Glutamatergic neuron (in vitro differentiated cells): ENCODE data around the gene CELF4. TPM values are rescaled to one million over a fixed set of nuclear protein-coding genes. Genes with fewer than 3 reads are reported as not detected.

ENCODE experiments used
- DNase-seq: peaks from one replicate; pipeline ENCODE4 v3.0.0; 2022
- H3K27ac Mint-ChIP-seq: one replicate; pipeline ENCODE4 v1.8.0; 2020; ENCODE audit warnings: mild to moderate bottlenecking, mixed read lengths, inconsistent platforms; ENCODE audit not compliant: unreplicated experiment
- H3K27me3 Mint-ChIP-seq: one replicate; pipeline ENCODE4 v1.8.0; 2020; ENCODE audit warnings: mild to moderate bottlenecking, moderate library complexity, mixed read lengths, inconsistent platforms; ENCODE audit not compliant: unreplicated experiment
- H3K36me3 Mint-ChIP-seq: one replicate; pipeline ENCODE4 v1.8.0; 2020; ENCODE audit warnings: mild to moderate bottlenecking, mixed read lengths, inconsistent platforms; ENCODE audit not compliant: unreplicated experiment
- H3K4me1 Mint-ChIP-seq: one replicate; pipeline ENCODE4 v1.8.0; 2020; ENCODE audit warnings: mild to moderate bottlenecking, low read depth, mixed read lengths, inconsistent platforms; ENCODE audit not compliant: unreplicated experiment
- H3K4me3 Mint-ChIP-seq: one replicate; pipeline ENCODE4 v1.8.0; 2020; ENCODE audit warnings: mild to moderate bottlenecking, mixed read lengths, inconsistent platforms; ENCODE audit not compliant: unreplicated experiment
- H3K9me3 Mint-ChIP-seq: one replicate; pipeline ENCODE4 v1.8.0; 2020; ENCODE audit warnings: mild to moderate bottlenecking, moderate library complexity, mixed read lengths, inconsistent platforms; ENCODE audit not compliant: unreplicated experiment
- total RNA-seq: library from RNA; stranded (reverse); fragmentation: NEBNext Ultra II Directional; extraction: Animal tissue kit (Norgen Biotek cat#: 25700); gene quantifications from one replicate; pipeline ENCODE4 v1.2.1, GENCODE V29; 2021; ENCODE audit not compliant: unreplicated experiment
- TF ChIP-seq, protein P1 (sequence below): fragments of 200-600 bp; sonication (generic); IDR thresholded peaks from one replicate; pipeline ENCODE4 v1.5.0; 2021; ENCODE audit not compliant: partially characterized antibody, unreplicated experiment

The CELF4 gene
- total RNA-seq, 1 donor from 2014 or later: 38.4 TPM

DNA sequence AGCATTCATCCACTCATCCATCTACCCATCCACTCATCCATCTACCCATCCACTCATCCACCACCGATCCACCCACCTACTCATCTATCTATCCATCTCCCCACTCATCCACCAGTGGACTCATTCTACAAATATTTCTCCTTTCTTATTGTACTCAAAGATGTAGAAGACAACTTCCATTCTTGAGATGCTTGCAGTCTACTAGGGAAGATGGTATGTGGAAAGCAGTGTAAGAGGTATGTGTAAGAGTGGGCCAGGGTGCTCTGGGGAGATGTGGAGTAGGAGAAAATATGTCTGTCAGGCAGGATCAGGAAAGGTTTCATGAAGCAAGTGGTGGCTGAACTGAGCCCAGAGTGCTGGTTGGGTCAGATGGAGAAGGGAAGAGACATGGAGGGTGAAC, 150.8 kb downstream of the CELF4 start:
- peaks cover 9% of the 10 kb centered on the region for H3K27me3 Mint-ChIP-seq
- no peak overlapping the region for H3K27ac Mint-ChIP-seq
- H3K4me1 Mint-ChIP-seq: peaks cover 6% of the 10 kb centered on the region
- no peaks in the 10 kb centered on the region for H3K36me3 Mint-ChIP-seq
- no peak overlapping the region for H3K4me3 Mint-ChIP-seq
- DNase-seq: no peak
- H3K9me3 Mint-ChIP-seq: peaks cover 5% of the 10 kb centered on the region
- TF ChIP-seq, protein P1, sequence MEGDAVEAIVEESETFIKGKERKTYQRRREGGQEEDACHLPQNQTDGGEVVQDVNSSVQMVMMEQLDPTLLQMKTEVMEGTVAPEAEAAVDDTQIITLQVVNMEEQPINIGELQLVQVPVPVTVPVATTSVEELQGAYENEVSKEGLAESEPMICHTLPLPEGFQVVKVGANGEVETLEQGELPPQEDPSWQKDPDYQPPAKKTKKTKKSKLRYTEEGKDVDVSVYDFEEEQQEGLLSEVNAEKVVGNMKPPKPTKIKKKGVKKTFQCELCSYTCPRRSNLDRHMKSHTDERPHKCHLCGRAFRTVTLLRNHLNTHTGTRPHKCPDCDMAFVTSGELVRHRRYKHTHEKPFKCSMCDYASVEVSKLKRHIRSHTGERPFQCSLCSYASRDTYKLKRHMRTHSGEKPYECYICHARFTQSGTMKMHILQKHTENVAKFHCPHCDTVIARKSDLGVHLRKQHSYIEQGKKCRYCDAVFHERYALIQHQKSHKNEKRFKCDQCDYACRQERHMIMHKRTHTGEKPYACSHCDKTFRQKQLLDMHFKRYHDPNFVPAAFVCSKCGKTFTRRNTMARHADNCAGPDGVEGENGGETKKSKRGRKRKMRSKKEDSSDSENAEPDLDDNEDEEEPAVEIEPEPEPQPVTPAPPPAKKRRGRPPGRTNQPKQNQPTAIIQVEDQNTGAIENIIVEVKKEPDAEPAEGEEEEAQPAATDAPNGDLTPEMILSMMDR: no peak

GRCh38 chr18:37412829-37413228, 152.8 kb downstream of the CELF4 start:
- H3K4me3 Mint-ChIP-seq: no peak overlapping the region
- peaks cover 2% of the 10 kb centered on the region for H3K4me1 Mint-ChIP-seq
- H3K27me3 Mint-ChIP-seq: peaks cover 2% of the 10 kb centered on the region
- peaks cover 2% of the 10 kb centered on the region for H3K9me3 Mint-ChIP-seq
- H3K36me3 Mint-ChIP-seq: no peaks in the 10 kb centered on the region
- TF ChIP-seq, protein P1: no peak
- no peak for DNase-seq
- H3K27ac Mint-ChIP-seq: no peak overlapping the region

DNA sequence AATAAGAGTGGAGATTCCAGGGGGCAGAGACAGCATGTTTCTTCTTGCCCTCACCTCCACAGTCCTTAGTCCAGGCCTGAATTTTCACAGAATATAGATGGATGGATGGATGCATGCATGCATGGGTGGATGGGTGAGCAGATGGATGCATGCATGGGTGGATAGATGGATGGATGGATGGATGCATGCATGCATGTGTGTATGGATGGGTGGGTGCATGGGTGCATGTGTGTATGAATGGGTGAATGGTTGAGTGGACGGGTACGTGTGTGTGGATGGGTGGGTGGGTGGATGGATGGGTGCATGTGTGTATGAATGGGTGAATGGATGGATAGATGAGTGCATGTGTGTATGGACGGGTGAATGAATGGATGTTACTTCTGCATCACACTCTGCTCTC, 153.3 kb downstream of the CELF4 start:
- Mint-ChIP-seq H3K9me3 (peaks cover 2% of the 10 kb centered on the region), H3K4me1 (peaks cover 5% of the 10 kb centered on the region), H3K27me3 (peaks cover 2% of the 10 kb centered on the region), H3K4me3 (no peak overlapping the region), H3K36me3 (no peaks in the 10 kb centered on the region), H3K27ac (no peak overlapping the region)
- TF ChIP-seq, protein P1: no peak
- DNase-seq: no peak

- Mint-ChIP-seq H3K4me3 (no peak overlapping the region), H3K27me3 (peaks cover 2% of the 10 kb centered on the region), H3K9me3 (no peaks in the 10 kb centered on the region), H3K27ac (no peak overlapping the region), H3K36me3 (no peaks in the 10 kb centered on the region), H3K4me1 (peaks cover 5% of the 10 kb centered on the region)
- no peak for DNase-seq
- TF ChIP-seq, protein P1: no peak
Measured at GRCh38 chr18:37409878-37410277, 155.7 kb downstream of the CELF4 start.

DNA sequence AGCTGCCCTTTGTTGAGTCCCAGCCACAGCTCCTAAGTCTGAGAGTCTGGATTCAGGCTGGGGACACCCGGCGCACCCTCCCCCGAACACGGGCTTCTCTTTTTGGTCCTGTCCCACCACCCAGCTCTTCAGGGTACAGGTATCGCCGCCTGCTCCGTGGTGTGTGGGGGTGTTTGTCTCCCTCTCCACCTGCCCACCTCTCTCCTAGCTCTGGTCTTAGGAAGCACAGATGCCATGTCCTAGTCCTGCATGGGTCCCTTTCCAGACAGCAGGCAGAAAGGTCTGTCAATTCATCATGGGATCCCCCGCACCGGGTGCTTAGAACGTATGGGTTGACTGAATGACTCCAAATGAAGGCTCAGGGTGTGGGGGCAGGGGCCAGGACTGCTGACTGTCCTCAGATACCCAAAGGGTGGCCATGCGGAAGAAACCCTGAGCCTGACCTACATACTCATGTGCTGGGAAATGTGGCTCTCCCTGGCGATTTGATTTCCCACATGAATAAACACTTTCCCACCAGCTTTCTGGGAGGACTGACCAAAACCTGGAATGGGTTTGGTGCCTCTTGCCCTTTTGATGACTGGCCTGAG, 156.8 kb downstream of the CELF4 start:
- peaks cover 2% of the 10 kb centered on the region for H3K9me3 Mint-ChIP-seq
- no peak overlapping the region for H3K4me3 Mint-ChIP-seq
- TF ChIP-seq, protein P1: no peak
- no peaks in the 10 kb centered on the region for H3K36me3 Mint-ChIP-seq
- no peak overlapping the region for H3K27ac Mint-ChIP-seq
- DNase-seq: no peak
- H3K4me1 Mint-ChIP-seq: peaks cover 7% of the 10 kb centered on the region
- H3K27me3 Mint-ChIP-seq: peaks cover 2% of the 10 kb centered on the region
